K562 (cell line): ENCODE data around the gene UCK1. TPM values are rescaled to one million over a fixed set of nuclear protein-coding genes. Genes with fewer than 3 reads are reported as not detected.

Source experiments
- ATAC-seq: fragments of 200-7000 bp; cut with Tn5 transposase; 3 replicates; pipeline ENCODE4 v1.9.1; 2020; ENCODE audit warnings: moderate library complexity
- BruUV-seq: library from RNA; stranded (reverse); fragments of 400-500 nt; replicated peaks from 2 replicates; lab custom pipeline; 2021; lab: Mats Ljungman, UMichigan
- CTCF ChIA-PET: fragments of 300-600 bp; formaldehyde crosslinking; extraction: SDS; loops from one replicate; lab custom pipeline; 2021; ENCODE audit warnings: low intra/inter-chr PET ratio; lab: Yijun Ruan, JAX
- POLR2A ChIA-PET: fragments of 300-600, 350-650 bp; sonication (Branson Sonifier 250); formaldehyde crosslinking; extraction: SDS; loops from one replicate; lab custom pipeline; 2021; ENCODE audit warnings: antibody characterized with exemption, inconsistent platforms; lab: Yijun Ruan, JAX
- DNase-seq, 4 experiments: peaks; one replicate each; pipeline versions ENCODE4 v3.0.0 to v3.0.0-alpha.2; 2011 to 2018; ENCODE audit warnings: low spot score in 3 of 4, mixed read lengths in 3 of 4; ENCODE audit errors: extremely low read depth in 1 of 4
- FAIRE-seq: peaks from 2 replicates; lab custom pipeline; 2011; peaks lifted over from hg19 to GRCh38; lab: Jason Lieb, UNC
- H2AFZ ChIP-seq: 2 replicates; pipeline ENCODE4 v1.6.0; 2011; ENCODE audit warnings: low read depth, low read length, control low read depth, inconsistent platforms
- H3K27ac ChIP-seq: fragments of 200-600 bp; 3 replicates; pipeline ENCODE4 v1.8.0; 2011; ENCODE audit warnings: low read depth, mild to moderate bottlenecking, control low read depth, inconsistent platforms, low read length, moderate library complexity, mixed read lengths; ENCODE audit errors: extremely low read depth
- H3K27me3 ChIP-seq, 2 experiments: fragments of 300-600 bp in 1 of 2; 2 replicates in 1 of 2; 3 replicates in 1 of 2; pipeline versions ENCODE4 v1.6.0 to v1.8.0; 2011; ENCODE audit warnings: inconsistent platforms in 2 of 2, low read length in 2 of 2, mild to moderate bottlenecking in 1 of 2, mixed read lengths in 1 of 2, moderate library complexity in 1 of 2; ENCODE audit not compliant: control insufficient read depth in 2 of 2, insufficient read depth in 2 of 2
- H3K36me3 ChIP-seq: fragments of 300-600 bp; 3 replicates; pipeline ENCODE4 v1.8.0; 2011; ENCODE audit warnings: mild to moderate bottlenecking, low read length, inconsistent platforms; ENCODE audit not compliant: control insufficient read depth, insufficient read depth
- H3K4me1 ChIP-seq, 2 experiments: fragments of 200-600 bp in 1 of 2; replicated peaks in 1 of 2; 2 replicates in 1 of 2; 3 replicates in 1 of 2; pipeline versions ENCODE4 v1.5.1 to v1.8.0; 2011; ENCODE audit warnings: inconsistent platforms in 2 of 2, low read length in 2 of 2, mild to moderate bottlenecking in 1 of 2, mixed read lengths in 1 of 2, moderate library complexity in 1 of 2; ENCODE audit not compliant: control insufficient read depth in 2 of 2, insufficient read depth in 2 of 2
- H3K4me2 ChIP-seq: 2 replicates; pipeline ENCODE4 v1.6.1; 2011; ENCODE audit warnings: low read length, control low read depth, inconsistent platforms, mixed read lengths; ENCODE audit not compliant: insufficient read depth
- H3K4me3 ChIP-seq: fragments of 200-600 bp; sonication (generic), shearing (Covaris generic); 2 replicates; pipeline ENCODE4 v1.5.1; 2016; ENCODE audit warnings: control low read depth, inconsistent platforms
- H3K79me2 ChIP-seq: fragments of 200-600 bp; 3 replicates; pipeline ENCODE4 v1.8.0; 2011; ENCODE audit warnings: low read length, inconsistent platforms; ENCODE audit not compliant: control insufficient read depth, insufficient read depth
- H3K9ac ChIP-seq, 2 experiments: 2 replicates each; pipeline versions ENCODE4 v1.6.0 to v1.6.1; 2011; ENCODE audit warnings: low read depth in 2 of 2, low read length in 2 of 2, control low read depth in 1 of 2, inconsistent platforms in 1 of 2, mild to moderate bottlenecking in 1 of 2, mixed read lengths in 1 of 2; ENCODE audit not compliant: insufficient read depth in 1 of 2
- H3K9me1 ChIP-seq: one replicate; pipeline ENCODE4 v1.6.0; 2011; ENCODE audit warnings: inconsistent platforms, mild to moderate bottlenecking, low read length, moderate library complexity; ENCODE audit not compliant: control insufficient read depth, insufficient read depth
- H3K9me3 ChIP-seq: replicated peaks from 2 replicates; pipeline ENCODE4 v1.5.1; 2011; ENCODE audit warnings: low read depth, low read length, inconsistent platforms; ENCODE audit not compliant: control insufficient read depth, insufficient read depth
- H4K20me1 ChIP-seq: replicated peaks from 2 replicates; pipeline ENCODE4 v1.6.1; 2011; ENCODE audit warnings: low read length, inconsistent platforms, mixed read lengths; ENCODE audit not compliant: control insufficient read depth, insufficient read depth
- CEBPG ChIP-seq, 3 experiments: fragments of 200-800 bp in 1 of 3; sonication (Bioruptor generic) in 1 of 3; sonication (generic) in 1 of 3; formaldehyde crosslinking in 1 of 3; IDR thresholded peaks in 2 of 3; conservative IDR thresholded peaks in 1 of 3; 2 replicates each; pipeline versions ENCODE4 v1.6.1 to v1.8.0; 2016 to 2022; ENCODE audit warnings: missing compliant biosample characterization in 2 of 3, missing genetic modification characterization in 2 of 3, mild to moderate bottlenecking in 1 of 3, missing genetic modification reagents in 1 of 3
- DMBX1 ChIP-seq: fragments of 250-450 bp; sonication (Bioruptor Pico); IDR thresholded peaks from 2 replicates; pipeline ENCODE4 v1.8.0; 2022; ENCODE audit warnings: inconsistent platforms, mild to moderate bottlenecking, moderate library complexity, borderline replicate concordance
- HBP1 ChIP-seq: fragments of 450-650 bp; formaldehyde crosslinking; IDR thresholded peaks from 2 replicates; pipeline ENCODE4 v1.4.0; 2022; ENCODE audit warnings: missing genetic modification characterization
- KLF1 ChIP-seq: fragments of 450-650 bp; IDR thresholded peaks from 2 replicates; pipeline ENCODE4 v1.6.1; 2016; ENCODE audit warnings: missing genetic modification characterization, missing compliant biosample characterization
- NELFE ChIP-seq: IDR thresholded peaks from 2 replicates; pipeline ENCODE4 v1.6.1; 2011; ENCODE audit warnings: mild to moderate bottlenecking; ENCODE audit not compliant: insufficient read depth, insufficient read length
- POLR3G ChIP-seq: IDR thresholded peaks from 2 replicates; pipeline ENCODE4 v1.6.1; 2011; ENCODE audit not compliant: insufficient read length, insufficient replicate concordance; ENCODE audit errors: extremely low read depth
- PURB ChIP-seq: sonication (generic); formaldehyde crosslinking; IDR thresholded peaks from 2 replicates; pipeline ENCODE4 v1.9.0; 2021; ENCODE audit warnings: low read depth, mild to moderate bottlenecking, missing genetic modification reagents
- RBM17 ChIP-seq: fragments of 200-400 bp; formaldehyde crosslinking; IDR thresholded peaks from 2 replicates; pipeline ENCODE4 v1.6.1; 2017; ENCODE audit warnings: low read depth, mild to moderate bottlenecking, low read length, borderline replicate concordance
- SETDB1 ChIP-seq: IDR thresholded peaks from one replicate; pipeline ENCODE4 v1.6.1; 2012; ENCODE audit warnings: low read length, control low read depth, inconsistent platforms
- TARDBP ChIP-seq: fragments of 450-650 bp; IDR thresholded peaks from 2 replicates; pipeline ENCODE4 v1.6.1; 2016
- TOE1 ChIP-seq, 2 experiments: fragments of 450-650 bp in 1 of 2; sonication (generic) in 1 of 2; formaldehyde crosslinking in 1 of 2; IDR thresholded peaks; 2 replicates each; pipeline versions ENCODE4 v1.7.1 to v1.8.0; 2016 to 2022; ENCODE audit warnings: borderline replicate concordance in 2 of 2, mild to moderate bottlenecking in 2 of 2, antibody characterized with exemption in 1 of 2, inconsistent platforms in 1 of 2, low read depth in 1 of 2, missing genetic modification reagents in 1 of 2, moderate library complexity in 1 of 2
- ZFP30 ChIP-seq: fragments of 250-450 bp; sonication (Bioruptor Pico); IDR thresholded peaks from 2 replicates; pipeline ENCODE4 v1.8.0; 2022; ENCODE audit warnings: moderate library complexity, mild to moderate bottlenecking, inconsistent platforms, borderline replicate concordance
- WGBS: fragments of 100-300 bp; shearing (Covaris generic); methylation state at CpG from one replicate; pipeline ENCODE4 v1.1.6; 2016; ENCODE audit warnings: low coverage, mixed read lengths; ENCODE audit not compliant: insufficient coverage; ENCODE audit errors: missing lambda C conversion rate; 5-methylcytosine and 5-hydroxymethylcytosine counted together
- in situ Hi-C: fragments of 300-500 bp; cut with MboI; formaldehyde crosslinking; loops from 4 replicates; pipeline ENCODE4 v1.15.0; 2018; ENCODE audit warnings: inconsistent platforms, mixed read lengths
- intact Hi-C: fragments of 100-400 bp; cut with micrococcal nuclease; formaldehyde crosslinking; loops from 2 replicates; pipeline ENCODE4 v1.14.2; 2022
- polyA plus RNA-seq, 8 experiments: library from polyadenylated mRNA; depleted of rRNA in 4 of 8; stranded (reverse) in 5 of 8; unstranded in 3 of 8; fragments of >200 nt; fragmentation: Nextera tagmentation in 2 of 8; fragmentation: Illumina TruSeq in 1 of 8; extraction: Ambion mirVana in 2 of 8; extraction: Trizol in 1 of 8; gene quantifications; 2 replicates each; pipeline versions ENCODE4 v1.2.1 to v1.2.3, GENCODE V29; 2011 to 2014; ENCODE audit warnings: inconsistent platforms in 1 of 8, missing spikeins in 1 of 8
- total RNA-seq, 7 experiments: library from RNA; depleted of rRNA in 6 of 7; stranded (reverse); fragments of >200 nt in 6 of 7; fragmentation: Illumina TruSeq in 2 of 7; extraction: Trizol in 2 of 7; gene quantifications; 2 replicates each; pipeline versions ENCODE4 v1.2.1 to v1.2.3, GENCODE V29; 2011 to 2021; ENCODE audit warnings: low replicate concordance in 1 of 7
- TF ChIP-seq, protein P1 (sequence below): fragments of 200-800 bp; sonication (Bioruptor generic); IDR thresholded peaks from 2 replicates; pipeline ENCODE4 v1.6.1; 2017; ENCODE audit warnings: missing genetic modification characterization, missing compliant biosample characterization
- TF ChIP-seq, protein P2 (sequence below): fragments of 450-650 bp; IDR thresholded peaks from 2 replicates; pipeline ENCODE4 v1.6.1; 2018; ENCODE audit warnings: mild to moderate bottlenecking, low read depth; ENCODE audit not compliant: partially characterized antibody

The UCK1 gene
- total and polyA plus RNA-seq, 9 of the 15 experiments (the other 6 are each of a cell fraction or from before 2014, with no cell fraction given), result 0.27 to 27.5 (median 16.1) TPM

DNA sequence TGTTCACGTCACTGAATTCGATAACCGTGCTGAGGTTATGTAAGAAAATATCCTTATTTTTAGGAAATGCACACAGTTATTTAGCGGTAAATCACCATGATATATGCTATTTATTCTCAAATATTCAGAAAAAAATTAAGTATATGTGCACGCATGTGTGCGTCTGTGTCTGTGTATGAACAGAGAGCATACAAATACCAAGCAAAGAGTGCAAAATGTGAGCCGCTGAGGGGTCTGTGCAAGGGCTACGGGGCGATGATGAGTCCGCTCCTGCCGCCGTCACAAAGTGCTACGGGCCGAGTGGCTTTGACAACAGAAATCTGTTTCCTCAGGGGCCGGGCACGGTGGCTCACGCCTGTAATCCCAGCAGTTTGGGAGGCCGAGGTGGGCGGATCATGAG is 6.9 kb upstream of the UCK1 start:
- Histone ChIP-seq H3K27ac (no peak overlapping the region), H3K9me3 (peaks cover 2% of the 10 kb centered on the region; the same call in 1 of the 2 replicates), H4K20me1 (no peaks in the 10 kb centered on the region), H3K27me3 (peaks cover 6 to 16% of the 10 kb centered on the region in 2 experiments; a peak in 3 of 5 replicates), H3K9ac (no peak overlapping the region), H3K4me3 (no peak overlapping the region), H3K4me2 (no peak overlapping the region), H3K4me1 (peaks cover 11 to 14% of the 10 kb centered on the region in 2 experiments; a peak in 4 of 5 replicates), H3K79me2 (no peaks in the 10 kb centered on the region), H2AFZ (no peak overlapping the region), H3K9me1 (no peaks in the 10 kb centered on the region), H3K36me3 (no peaks in the 10 kb centered on the region)
- DNase-seq (no peak), ATAC-seq (no peak), FAIRE-seq (no peak)
- ChIA-PET CTCF (no interaction called here), POLR2A (no interaction called here)
- BruUV-seq, result no TSS peak
- in situ Hi-C loops (no loop called here), intact Hi-C loops (no loop called here)
- WGBS, result 45% methylated on average over 18 of the region's 19 CpGs
- TF ChIP-seq PURB (CRISPR knock-in tag), result no peak
- TF ChIP-seq DMBX1, result no peak
- TF ChIP-seq SETDB1, result no peak
- no peak for TF ChIP-seq NELFE
- TF ChIP-seq TARDBP, result no peak
- TF ChIP-seq, protein P1, sequence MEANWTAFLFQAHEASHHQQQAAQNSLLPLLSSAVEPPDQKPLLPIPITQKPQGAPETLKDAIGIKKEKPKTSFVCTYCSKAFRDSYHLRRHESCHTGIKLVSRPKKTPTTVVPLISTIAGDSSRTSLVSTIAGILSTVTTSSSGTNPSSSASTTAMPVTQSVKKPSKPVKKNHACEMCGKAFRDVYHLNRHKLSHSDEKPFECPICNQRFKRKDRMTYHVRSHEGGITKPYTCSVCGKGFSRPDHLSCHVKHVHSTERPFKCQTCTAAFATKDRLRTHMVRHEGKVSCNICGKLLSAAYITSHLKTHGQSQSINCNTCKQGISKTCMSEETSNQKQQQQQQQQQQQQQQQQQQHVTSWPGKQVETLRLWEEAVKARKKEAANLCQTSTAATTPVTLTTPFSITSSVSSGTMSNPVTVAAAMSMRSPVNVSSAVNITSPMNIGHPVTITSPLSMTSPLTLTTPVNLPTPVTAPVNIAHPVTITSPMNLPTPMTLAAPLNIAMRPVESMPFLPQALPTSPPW, result no peak
- TF ChIP-seq KLF1, result no peak
- no peak for TF ChIP-seq CEBPG (CRISPR knock-in tag; IDR thresholded peaks at IDR 0.05)
- no peak for TF ChIP-seq CEBPG (tag; conservative IDR thresholded peaks at IDR 0.05 in 1 of 2, IDR thresholded peaks at IDR 0.05 in 1 of 2)
- TF ChIP-seq, protein P2, sequence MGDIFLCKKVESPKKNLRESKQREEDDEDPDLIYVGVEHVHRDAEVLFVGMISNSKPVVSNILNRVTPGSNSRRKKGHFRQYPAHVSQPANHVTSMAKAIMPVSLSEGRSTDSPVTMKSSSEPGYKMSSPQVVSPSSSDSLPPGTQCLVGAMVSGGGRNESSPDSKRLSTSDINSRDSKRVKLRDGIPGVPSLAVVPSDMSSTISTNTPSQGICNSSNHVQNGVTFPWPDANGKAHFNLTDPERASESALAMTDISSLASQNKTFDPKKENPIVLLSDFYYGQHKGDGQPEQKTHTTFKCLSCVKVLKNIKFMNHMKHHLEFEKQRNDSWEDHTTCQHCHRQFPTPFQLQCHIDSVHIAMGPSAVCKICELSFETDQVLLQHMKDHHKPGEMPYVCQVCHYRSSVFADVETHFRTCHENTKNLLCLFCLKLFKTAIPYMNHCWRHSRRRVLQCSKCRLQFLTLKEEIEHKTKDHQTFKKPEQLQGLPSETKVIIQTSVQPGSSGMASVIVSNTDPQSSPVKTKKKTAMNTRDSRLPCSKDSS, result no peak
- no peak for TF ChIP-seq TOE1 (IDR thresholded peaks at IDR 0.05; ENCODE audit: borderline replicate concordance)
- no peak for TF ChIP-seq TOE1 (CRISPR knock-in tag; IDR thresholded peaks at IDR 0.05; ENCODE audit: borderline replicate concordance, low read depth)
- no peak for TF ChIP-seq HBP1 (CRISPR knock-in tag)
- TF ChIP-seq POLR3G, result no peak
- TF ChIP-seq ZFP30 (CRISPR knock-in tag), result no peak
- TF ChIP-seq RBM17, result no peak
